DMS79 (cell line): ENCODE results near the gene FST.

Source experiments
- DNase-seq: peaks from one replicate; lab custom pipeline; 2025; lab: John Stamatoyannopoulos, UW

The FST gene

DNA sequence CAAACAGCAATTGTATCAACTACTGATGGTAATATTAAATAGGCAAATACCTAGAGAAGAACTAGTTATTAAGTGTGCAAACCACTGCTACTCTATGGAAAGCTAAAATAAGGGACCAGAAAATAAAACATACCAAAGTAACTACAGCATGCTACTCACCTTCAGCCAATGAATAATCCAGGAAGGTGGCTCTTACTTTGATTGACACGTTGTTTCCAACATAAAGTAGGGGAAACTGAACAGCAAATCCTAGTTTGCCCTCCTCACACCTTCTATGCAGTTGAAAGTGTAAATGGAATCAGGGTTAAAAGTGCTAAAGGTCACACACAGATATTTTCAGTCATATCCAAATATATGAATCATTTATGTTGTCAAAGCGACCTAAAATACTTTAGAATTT is 5.1 kb upstream of the FST start:
- DNase-seq, result no peak

DNA sequence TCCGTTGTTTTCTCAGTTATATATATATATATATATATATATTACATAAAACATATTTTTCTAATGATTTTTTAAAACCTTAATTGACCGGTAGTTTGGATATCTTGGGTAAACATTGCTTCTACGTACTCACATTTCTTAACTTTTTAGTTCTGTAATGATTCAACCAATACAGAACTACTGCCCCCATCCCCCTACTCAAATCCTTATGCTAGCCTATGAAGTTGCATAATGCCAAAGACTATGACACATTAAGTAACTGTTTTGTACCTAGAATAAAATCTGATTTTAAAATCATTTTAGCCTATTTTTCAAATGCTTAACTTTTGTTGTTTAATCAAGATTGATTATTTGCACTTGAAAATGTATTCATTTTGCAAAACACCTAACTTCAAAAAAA is 4.4 kb upstream of the FST start:
- no peak for DNase-seq

DNA sequence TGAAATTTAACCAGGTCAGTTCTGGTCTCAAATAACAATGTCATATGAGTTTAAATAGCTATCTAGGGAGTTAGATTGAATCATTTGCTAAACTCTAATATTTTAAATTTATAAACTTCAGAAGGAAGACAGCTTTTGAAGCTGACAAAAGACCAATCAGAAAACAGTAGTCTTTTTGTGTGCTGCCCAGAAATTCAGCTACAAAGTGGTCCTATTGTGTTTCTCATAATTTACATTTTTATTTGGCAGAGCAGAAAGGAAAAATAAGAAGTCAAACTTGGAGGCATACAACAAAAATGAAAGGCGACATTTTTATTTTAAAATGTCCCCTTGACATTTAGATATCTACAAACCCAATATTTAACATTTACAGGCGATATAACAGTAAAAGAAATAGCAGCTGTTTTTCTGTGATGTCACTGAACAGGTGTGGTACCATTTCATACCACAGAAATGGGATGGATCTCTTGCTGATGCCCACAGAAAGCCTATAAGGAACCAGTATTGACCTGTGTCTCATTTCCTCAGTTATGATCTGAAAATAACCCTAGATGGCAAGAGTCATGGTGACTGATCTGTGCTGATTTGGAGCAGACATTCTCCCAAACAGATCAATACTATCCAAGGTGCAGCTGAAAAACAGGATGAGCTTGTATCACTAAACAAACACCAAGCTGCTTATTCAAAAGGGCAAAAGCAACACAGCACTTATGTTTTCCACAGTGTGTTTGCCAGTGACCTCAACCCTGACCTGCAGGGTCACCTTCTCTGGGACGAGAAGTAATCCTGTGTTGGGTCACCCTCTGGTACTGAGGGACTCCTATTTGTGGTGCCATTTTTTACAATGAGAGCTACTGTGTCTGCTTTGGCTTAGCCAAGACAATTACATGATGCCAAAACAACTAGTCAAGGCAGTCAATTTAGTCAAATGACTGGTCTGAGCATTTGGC is 3.6 kb upstream of the FST start:
- DNase-seq, result no peak

DNA sequence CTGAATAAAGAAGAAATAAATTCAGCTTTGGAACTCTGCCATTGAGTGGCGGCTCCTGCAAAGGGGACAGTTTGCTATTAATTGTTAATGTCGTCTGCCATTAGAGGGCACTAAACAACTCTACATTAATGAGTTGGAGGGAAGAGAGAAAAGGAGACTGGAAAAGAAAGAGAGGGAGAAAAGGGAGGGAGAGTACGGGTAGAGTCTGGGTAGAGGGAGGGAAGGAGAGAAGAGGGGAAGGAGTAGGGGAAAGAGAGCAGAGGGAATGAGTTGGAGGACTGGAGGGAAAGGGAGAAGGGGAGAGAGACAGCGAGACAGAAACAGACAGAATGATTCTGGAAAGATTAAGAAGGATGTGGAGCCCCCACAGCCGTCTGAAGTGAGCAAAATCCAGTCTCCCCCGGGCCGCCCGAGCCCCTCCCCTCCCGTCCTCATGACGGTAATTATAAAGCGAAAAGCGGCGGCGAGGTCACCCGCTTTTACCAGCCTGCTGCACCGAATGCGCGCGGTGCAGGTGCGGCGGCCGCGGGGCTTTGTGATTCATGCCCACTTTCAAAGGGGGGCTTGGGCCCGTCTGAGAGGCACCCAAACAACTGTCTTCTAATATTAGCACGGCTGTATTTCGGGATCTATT is 1.9 kb upstream of the FST start:
- DNase-seq, result peak; percentile 22

DNA sequence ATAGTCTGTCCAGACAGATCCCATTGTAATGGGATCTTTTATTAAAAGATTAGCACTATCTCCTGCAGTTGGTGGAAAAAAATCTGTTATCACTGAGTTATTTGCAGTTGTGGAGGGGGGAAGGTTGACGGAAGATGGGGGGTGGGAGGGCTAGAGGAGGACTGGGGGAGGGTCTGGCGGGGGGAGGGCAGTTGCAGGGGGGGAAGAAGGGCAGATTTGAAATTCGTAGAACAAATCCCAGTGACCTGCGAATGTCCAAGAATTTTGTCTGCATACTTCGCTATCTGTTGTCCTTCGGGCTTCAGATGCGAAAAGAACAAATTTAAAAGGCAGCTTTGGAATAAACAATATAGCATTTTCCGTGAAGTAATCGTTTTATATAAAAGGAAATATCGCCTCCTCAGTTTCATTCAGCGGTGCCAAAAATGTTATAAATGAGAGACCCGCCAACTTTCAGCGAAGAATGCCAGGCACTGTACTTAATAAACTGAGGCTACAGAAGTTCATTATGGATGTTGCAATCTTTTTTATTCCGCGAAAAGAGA is 1.3 kb upstream of the FST start:
- no peak for DNase-seq

DNA sequence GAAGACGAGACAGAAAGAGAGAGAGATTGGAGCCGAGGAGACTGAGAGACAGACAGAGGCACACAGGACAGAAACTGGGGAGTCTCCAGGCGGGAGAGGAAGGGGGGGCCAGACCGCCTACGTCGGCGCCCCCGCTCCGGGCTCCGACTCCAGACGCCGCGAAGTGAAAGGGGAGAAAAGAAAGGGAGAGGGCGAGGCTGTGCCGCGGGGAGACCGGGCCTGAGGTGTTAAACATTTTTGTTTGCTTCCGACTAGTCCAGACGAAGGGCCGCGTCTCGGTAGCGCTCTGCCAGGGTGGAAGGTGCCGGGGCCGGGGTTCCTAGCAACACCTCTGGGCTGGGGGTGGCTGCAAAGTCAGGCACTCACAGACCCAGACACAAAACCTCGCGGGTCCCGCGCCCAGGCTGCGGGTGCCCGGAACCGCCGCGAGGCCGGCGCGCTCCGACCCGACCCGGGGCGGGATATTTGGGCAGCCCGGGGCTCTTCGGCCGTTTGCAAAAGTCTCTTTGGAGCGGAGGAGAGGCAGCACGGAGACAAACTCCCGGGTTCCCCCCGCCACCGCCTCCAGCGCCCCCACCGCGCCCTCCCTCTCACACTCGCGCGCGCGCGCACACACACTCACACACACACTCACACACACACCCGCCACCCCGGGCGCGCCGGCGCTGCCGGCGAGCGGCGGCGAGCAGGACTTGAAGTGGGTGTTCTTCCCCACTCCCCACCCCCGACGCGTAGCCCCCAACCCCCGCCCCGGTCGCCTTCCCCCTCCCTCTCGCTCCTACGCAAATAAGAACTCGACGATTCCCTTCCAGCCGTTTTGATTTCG is 626 bp upstream of the FST start:
- DNase-seq, result no peak

DNA sequence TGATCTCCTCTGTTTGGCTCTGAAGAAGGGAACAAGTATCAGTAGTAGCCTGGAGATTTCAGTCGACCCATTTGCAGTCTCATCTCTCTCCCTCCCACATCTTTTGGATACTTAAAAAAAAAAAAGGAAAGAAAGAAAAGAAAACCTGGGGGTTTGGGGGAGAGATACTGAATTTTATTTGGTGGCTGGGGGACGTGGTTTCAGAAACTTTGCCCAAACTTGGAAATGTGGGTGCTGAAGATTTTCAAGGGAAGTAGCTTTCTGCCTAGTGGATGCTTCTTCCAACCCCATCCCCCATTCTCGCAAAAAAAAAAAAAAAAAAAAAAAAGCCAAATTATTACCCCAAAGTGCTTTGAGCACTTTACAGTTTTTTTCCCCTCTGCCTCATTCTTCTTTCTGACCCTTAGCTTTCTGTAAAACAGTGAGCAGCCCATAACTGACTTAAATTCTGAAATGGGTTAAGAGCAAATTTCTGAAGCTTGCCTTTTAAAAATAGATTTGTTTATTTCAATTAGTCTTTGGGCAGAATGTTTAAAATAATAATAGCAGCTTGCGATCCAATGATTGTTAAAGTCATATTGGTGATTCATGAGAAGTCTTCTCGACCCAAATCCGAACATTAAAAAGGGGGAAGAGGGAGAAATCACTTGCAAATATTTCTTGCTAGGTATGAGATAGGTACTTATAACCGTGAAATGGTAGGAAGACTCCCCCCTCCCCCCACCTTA is 894 bp downstream of the FST start:
- DNase-seq, result no peak

DNA sequence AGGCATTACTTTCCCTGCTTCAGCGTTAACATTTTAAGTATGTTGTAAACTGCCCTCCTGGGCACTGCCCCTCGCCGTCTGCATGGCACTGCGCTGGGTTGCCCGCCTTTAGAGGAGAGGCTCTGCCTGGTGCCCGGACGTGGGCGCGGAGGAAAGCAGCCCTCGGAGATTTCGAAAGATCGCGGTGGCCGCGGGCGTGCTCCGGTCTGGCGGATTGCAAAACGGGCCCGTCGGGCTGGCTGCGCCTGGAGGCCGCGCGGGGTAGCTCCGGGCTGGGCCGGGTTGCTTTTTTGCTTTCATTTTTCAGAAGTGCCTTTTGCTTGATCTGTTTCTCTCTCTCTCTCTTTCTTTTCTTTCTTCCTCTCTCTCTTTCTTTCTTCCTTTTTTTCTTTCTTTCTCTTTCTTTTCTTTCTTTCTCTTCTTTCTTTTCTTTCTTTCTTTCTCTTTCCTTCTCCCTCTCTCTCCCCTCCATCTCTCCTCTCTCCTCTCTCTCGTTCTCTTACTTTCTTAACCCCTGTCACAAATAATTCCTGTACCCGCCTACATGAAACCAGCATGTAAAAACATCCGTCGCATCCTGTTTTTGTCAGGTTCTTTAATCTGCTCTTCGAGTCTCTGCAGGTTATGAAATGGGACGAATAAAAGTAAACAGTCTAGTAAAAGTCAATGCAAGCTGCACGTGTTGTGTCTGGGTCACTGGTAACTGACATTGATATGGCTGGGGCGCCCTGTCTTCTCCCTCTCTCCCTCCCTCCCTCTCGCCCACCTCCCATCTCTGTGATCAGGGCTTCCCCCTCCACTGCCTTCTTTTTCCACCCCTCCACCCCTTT is 1.7 kb downstream of the FST start:
- no peak for DNase-seq

DNA sequence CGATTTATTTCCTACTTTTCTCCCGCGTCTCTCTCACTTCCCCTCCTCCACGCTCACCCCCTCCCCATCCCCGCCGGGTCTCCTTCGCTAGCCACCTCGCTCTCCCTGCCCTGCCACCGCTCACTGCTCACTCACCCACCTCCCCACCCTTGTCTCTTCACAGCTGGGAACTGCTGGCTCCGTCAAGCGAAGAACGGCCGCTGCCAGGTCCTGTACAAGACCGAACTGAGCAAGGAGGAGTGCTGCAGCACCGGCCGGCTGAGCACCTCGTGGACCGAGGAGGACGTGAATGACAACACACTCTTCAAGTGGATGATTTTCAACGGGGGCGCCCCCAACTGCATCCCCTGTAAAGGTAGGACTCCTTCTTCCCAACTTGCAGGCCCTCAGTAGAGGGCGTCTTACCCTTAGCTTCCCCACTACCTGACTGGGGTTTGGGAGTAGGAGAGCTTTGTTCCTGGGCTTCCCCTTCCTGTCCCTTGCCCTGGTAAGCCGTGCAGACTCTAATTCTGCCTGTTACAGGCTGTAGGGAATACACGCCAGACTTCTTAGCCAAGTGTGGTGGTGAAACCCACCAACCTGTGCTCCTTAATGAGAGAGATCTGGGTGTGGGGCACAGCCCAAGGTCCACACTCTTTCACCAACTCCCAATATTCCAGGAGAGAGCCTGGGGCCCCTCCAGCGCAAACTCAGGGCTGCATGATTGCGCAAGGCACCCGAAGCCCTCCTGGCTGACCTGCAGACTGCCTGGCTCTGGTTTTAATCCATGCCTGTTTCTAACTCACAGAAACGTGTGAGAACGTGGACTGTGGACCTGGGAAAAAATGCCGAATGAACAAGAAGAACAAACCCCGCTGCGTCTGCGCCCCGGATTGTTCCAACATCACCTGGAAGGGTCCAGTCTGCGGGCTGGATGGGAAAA is 2.5 kb downstream of the FST start:
- no peak for DNase-seq

DNA sequence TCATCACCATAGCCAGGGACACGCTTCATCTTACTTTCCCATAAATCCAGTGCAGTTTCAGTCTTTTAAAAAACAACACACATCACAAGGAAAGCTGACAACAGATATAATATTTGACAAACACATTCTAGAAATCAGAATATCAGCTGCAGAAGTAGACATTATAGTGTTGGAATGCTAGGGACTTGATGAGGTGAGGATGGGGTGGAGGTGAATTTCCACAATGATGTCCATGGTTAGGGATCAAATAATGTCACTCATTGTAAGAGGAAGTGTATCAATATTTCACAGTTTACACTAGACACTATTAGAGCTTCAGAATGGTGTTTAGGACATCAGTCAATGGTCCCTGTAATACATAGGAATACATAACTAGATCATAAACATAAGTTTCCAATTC is 7.0 kb downstream of the FST start:
- no peak for DNase-seq

DNA sequence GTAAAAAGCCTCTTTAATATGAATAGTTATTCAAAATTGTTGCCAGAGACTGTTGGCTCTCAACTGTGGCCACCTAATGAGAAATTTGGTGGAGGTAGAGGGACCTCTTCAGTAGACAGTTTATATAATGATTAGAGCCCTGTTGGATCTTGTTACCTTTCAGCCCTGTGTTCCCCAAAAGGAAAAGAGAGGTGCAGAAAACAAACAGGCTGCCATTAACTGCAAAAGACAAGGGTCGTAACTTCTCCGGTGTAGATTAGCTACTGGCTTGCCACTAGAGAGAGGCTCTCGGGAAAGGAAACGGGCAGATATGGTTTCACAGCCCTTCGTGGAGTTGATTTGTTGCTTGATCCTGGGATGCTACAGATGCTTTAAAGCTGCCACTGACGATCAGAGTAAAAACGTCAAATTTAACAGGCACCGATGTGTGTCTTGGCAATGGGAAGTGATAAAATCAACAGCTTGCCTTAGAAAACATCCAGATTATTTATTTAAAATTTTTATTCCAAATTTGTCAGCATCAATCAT is 7.8 kb downstream of the FST start:
- no peak for DNase-seq

DNA sequence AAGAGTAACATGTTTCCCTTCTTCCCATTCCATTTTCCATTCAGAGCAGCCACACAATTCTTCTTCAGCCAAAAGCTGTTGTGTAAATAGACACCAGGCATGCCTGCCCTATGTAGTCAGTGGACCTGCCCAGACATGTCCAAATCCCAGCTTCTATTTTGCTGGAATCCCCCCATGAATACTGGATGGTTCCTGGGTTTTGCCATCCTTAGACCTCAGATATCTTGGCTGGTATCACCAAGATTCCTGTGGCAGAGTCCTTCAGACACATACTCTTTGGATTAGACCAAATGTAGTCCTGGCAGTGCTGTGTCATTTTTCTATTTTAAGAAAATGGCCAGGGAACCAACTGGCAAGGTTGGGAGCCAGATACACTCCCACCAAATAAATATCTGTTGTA is 10.3 kb downstream of the FST start:
- no peak for DNase-seq

DNA sequence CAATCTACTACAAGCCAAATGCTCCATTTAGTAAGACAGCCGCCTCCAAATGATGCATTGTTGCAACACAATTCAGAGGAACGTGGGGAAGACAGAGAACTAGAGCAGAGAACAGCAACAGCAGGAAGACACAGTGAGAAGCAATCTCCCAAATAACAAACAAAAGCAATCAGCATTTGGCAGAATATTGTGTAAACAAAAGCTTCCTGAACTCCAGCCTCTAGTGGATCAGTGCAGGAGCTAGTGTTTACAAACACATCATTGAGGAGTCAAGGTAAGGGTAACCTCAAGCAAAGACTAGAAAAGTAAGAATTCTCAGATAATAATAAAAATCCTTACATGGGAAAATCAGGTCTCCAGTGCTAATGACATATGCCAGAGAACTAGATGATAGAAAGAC is 20.6 kb downstream of the FST start:
- DNase-seq, result no peak

DNA sequence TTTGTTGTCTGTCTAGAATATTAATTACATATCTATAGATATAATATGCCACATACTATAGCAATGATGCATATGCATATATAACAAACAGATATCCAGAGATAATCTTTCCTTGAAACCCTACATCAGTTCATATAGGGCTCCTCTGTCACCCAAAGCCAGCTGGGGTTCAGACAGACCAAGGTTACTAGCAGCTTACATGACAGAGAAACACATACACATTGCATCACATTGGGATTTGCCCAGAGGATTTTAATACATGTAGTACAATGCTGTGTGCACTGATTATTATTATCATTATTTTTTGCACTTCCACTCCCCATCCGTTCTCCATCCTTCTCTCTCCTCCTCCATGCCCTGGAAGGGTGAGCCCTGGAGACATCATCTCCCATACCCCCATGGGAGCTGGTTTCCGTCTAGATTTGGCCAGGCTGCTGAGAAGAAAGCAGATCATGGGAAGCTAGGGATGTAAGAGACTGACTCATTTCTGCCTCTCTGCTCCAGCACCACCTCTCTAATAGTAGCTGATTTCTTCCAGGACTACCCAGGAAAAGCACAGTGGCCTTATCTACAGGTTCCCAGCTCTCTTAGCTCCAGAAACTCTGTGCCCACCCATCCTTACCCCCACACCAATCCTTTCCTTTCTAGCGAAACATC is 23.3 kb downstream of the FST start:
- DNase-seq, result no peak

DNA sequence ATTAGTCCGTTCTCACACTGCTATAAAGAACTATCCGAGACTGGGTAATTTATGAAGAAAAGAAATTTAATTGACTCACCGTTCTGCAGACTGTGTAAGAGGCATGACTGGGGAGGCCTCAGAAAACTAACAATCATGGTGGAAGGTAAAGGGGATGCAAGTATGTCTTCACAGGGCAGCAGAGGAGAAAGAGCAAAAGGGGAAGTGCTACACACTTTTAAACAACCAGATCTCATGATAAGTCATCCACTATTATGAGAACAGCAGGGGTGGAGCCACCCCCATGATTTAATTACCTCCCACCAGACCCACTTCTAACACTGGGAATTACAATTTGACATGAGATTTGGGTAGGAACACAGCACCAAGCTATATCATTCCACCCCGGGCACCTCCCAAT is 26.6 kb downstream of the FST start:
- no peak for DNase-seq

DNA sequence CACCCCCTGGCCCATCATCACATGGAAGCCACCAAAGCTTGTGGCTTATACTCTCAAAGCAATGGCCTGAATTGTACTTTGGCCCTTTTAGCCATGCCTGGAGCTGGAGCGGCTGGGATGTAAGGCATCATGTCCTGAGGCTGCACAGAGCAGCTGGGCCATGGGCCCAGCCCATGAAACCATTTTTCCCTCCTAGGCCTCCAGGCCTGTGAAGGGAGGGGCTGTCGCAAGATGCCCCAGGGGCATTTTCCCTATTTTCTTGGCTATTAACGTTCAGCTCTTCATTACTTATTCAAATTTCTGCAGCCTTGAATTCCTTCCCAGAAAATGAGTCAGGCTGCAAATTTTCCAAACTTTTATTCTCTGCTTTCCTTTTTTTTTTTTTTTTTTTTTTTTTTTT is 27.7 kb downstream of the FST start:
- no peak for DNase-seq

DNA sequence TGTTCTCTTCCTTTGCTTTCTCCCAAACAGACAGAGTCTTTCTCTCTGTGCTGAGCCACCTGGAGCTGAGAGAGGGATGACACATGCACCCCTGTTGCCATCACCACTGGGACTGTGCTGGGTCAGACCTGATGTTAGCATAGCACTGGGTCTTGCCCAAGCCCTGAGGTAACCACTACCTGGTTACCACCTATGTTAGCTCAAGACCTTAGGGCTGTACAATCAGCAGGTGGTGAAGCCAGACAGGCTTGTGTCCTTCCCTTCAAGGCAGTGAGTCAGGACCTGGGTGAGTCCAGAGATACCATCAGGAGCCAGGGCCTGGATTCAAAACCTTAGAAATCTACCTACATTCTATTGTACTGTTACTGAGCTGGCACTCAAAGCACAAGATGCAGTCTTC is 32.1 kb downstream of the FST start:
- no peak for DNase-seq

DNA sequence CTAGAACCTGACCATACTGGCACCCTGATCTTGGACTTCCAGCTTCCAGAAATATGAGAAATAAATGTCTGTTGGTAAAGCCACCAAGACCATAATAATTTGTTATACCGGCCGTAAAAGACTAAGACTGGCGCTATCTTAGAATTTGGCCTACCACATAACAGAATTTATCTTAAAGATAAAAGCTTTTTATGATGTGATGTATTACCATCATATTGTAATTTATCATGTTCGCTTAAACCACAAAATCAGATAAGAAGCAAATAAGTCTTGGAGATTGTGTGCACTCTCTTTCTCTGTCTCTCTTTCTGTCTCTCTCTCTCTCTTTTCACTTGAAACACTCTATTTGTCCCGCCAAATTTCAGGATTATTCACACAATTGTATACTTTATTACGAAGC is 35.6 kb downstream of the FST start:
- no peak for DNase-seq

DNA sequence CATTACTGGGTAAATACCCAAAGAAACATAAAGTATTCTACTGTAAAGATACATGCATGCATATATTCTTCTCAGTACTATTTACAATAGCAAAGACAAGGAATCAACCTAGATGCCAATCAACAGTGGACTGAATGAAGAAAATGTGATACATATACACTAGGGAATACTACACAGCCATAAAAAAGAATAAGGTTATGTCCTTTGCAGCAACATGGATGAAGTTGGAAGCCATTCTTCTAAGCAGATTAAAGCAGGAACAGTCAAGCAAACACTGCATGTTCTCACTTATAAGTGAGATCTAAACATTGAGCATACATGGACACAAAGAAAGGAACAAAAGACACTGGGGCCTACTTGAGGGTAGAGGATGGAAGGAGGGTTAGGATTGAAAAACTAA is 40.4 kb downstream of the FST start:
- DNase-seq, result no peak
